ENCODE results near the gene SOX6.

Gene SOX6

DNA sequence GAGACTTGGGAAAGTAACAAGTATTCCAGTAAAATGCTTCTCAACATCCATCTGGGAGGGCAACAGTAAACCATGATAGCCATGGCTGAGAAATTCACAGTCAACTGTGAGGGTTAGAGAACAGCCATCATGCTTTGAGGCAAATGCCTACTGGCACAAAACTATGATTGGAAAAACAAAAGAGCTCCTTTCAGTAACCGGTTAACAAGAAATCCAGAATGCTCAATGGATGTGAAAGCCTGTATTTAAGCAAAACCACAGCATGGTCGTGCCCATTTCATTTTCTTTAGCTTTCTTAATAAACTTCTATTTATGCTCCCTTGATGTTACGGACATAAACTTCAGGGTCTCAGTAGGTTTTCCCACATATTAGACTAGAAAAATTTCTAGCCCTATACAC lies 139.5 kb downstream of the SOX6 start:
- Histone ChIP-seq H3K27ac (no peak overlapping the region), H3K36me3 (no peaks in the 10 kb centered on the region), H3K4me1 (no peaks in the 10 kb centered on the region), H3K9me3 (no peaks in the 10 kb centered on the region), H4K20me1 (no peaks in the 10 kb centered on the region), H3K4me3 (no peak overlapping the region), H3K4me2 (no peak overlapping the region), H3K9ac (no peak overlapping the region), H3K27me3 (no peaks in the 10 kb centered on the region)
- TF ChIP-seq Cebpa-rat (IDR thresholded peaks at IDR 0.05) = no peak

DNA sequence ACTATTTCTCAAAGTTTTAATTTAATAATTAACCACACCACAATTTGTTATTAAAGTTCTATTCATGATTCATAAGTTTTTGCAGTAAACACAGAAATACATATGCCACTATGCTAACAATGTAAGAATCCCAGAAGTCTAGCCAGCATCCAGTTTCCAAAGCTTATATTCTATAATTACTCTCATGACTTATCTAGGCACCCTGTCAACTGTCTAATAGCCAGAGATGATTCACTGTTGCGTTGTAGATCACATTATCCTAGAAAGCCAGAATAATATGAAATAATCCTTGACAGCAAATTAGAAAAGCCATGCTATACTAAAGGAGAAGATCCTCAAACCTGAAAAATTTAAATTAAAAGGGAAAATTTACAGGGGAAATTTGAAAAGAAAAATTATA lies 141.0 kb downstream of the SOX6 start:
- no peaks in the 10 kb centered on the region for H3K36me3 ChIP-seq
- no peak overlapping the region for H3K4me3 ChIP-seq
- no peaks in the 10 kb centered on the region for H3K4me1 ChIP-seq
- H3K27ac ChIP-seq = no peak overlapping the region
- no peak overlapping the region for H3K4me2 ChIP-seq
- no peak overlapping the region for H3K9ac ChIP-seq
- no peaks in the 10 kb centered on the region for H3K27me3 ChIP-seq
- no peaks in the 10 kb centered on the region for H3K9me3 ChIP-seq
- H4K20me1 ChIP-seq = no peaks in the 10 kb centered on the region
- no peak for TF ChIP-seq Cebpa-rat (IDR thresholded peaks at IDR 0.05)

GRCh38 chr11:16211407-16211806 lies 144.9 kb downstream of the SOX6 start:
- Histone ChIP-seq H3K4me1 (no peaks in the 10 kb centered on the region), H3K27ac (no peak overlapping the region), H3K9me3 (no peaks in the 10 kb centered on the region), H3K4me2 (no peak overlapping the region), H3K27me3 (no peaks in the 10 kb centered on the region), H3K36me3 (no peaks in the 10 kb centered on the region), H3K4me3 (no peak overlapping the region), H3K9ac (no peak overlapping the region), H4K20me1 (no peaks in the 10 kb centered on the region)
- TF ChIP-seq Cebpa-rat (IDR thresholded peaks at IDR 0.05) = no peak

DNA sequence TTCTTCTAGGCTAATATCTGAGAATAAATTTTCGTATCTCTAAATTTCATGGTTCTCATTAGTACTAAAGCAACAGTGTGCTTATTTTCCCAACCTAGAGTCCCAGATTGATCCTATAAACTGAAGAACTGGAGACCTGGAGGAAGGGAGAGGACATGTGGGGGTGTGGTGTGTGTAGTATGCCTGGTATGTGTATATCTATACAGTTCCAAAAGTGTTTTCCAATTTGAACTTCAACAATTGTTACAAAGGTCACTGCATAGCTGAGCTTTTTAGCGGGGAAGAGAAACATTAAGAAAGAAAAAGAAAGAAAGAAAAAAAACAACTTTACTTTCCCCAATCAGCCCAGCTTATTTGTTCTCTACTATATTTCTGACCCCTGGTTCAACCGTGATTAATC lies 152.1 kb downstream of the SOX6 start:
- Histone ChIP-seq H3K36me3 (no peaks in the 10 kb centered on the region), H3K27ac (no peak overlapping the region), H4K20me1 (no peaks in the 10 kb centered on the region), H3K4me2 (no peak overlapping the region), H3K4me3 (no peak overlapping the region), H3K9me3 (no peaks in the 10 kb centered on the region), H3K4me1 (no peaks in the 10 kb centered on the region), H3K9ac (no peak overlapping the region), H3K27me3 (no peaks in the 10 kb centered on the region)
- no peak for TF ChIP-seq Cebpa-rat (IDR thresholded peaks at IDR 0.05)

- H3K4me3 ChIP-seq = no peak overlapping the region
- H3K9me3 ChIP-seq = no peaks in the 10 kb centered on the region
- TF ChIP-seq Cebpa-rat (IDR thresholded peaks at IDR 0.05) = no peak
- H3K4me1 ChIP-seq = 0 out of 2 replicates have a peak, but pooled peaks cover 5% of the 10 kb centered on the region
- H3K36me3 ChIP-seq = no peaks in the 10 kb centered on the region
- no peak overlapping the region for H3K9ac ChIP-seq
- no peaks in the 10 kb centered on the region for H3K27me3 ChIP-seq
- H3K27ac ChIP-seq = no peak overlapping the region
- H4K20me1 ChIP-seq = no peaks in the 10 kb centered on the region
- no peak overlapping the region for H3K4me2 ChIP-seq
Observed at GRCh38 chr11:16195651-16196050, 160.7 kb downstream of the SOX6 start.

GRCh38 chr11:16194566-16194965 lies 161.8 kb downstream of the SOX6 start:
- Histone ChIP-seq H3K27me3 (no peaks in the 10 kb centered on the region), H4K20me1 (no peaks in the 10 kb centered on the region), H3K36me3 (no peaks in the 10 kb centered on the region), H3K4me2 (no peak overlapping the region), H3K9ac (no peak overlapping the region), H3K9me3 (no peaks in the 10 kb centered on the region), H3K4me3 (no peak overlapping the region), H3K27ac (no peak overlapping the region), H3K4me1 (0 out of 2 replicates have a peak, but pooled peaks cover 5% of the 10 kb centered on the region)
- TF ChIP-seq Cebpa-rat (IDR thresholded peaks at IDR 0.05) = no peak

DNA sequence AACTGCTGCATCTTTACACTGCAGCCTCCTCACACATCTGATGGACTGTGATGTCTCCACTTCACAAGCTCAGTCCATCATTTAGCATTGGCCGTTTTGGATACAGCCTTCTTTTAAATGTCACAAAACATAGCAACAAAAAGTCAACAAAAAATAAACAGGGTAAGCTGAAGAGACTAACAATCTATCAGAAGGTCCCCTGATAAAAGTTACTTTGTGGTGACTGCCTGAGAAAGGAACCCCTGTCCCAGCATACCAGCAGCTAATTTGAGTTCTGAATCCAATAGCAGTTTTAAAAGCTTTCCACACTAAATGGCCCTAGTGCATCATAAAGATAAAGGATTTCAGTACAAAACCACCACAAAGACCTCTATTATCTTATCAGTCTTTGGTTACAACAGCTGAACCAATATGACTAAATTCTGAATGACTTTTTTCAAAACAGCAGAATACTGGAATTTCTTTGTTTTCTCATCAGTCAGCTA lies 162.4 kb downstream of the SOX6 start:
- H3K4me2 ChIP-seq = no peak overlapping the region
- H3K9ac ChIP-seq = no peak overlapping the region
- H3K36me3 ChIP-seq = no peaks in the 10 kb centered on the region
- TF ChIP-seq Cebpa-rat (IDR thresholded peaks at IDR 0.05) = no peak
- H3K27me3 ChIP-seq = no peaks in the 10 kb centered on the region
- H3K9me3 ChIP-seq = no peaks in the 10 kb centered on the region
- H4K20me1 ChIP-seq = no peaks in the 10 kb centered on the region
- 0 out of 2 replicates have a peak, but pooled peaks cover 5% of the 10 kb centered on the region for H3K4me1 ChIP-seq
- no peak overlapping the region for H3K27ac ChIP-seq
- H3K4me3 ChIP-seq = no peak overlapping the region

DNA sequence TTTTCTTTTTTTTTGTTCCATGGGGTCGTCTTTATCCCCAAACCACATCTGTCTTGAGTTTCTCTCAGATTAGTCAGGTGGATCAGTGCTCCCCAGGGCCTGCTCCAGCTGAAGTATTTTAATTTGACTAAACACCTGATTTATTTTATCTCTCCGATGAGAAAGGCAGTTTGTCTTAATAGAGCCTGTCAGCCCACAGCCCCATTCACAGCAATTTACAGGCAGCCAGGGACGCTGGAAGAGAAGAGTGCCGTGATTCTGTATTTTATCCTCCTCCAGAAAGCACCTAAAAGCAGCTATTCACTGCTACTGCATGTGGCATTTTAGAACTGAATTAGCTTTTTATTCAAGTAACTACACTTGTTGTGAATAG lies 164.5 kb downstream of the SOX6 start:
- Histone ChIP-seq H3K36me3 (no peaks in the 10 kb centered on the region), H3K4me3 (no peak overlapping the region), H3K27ac (no peak overlapping the region), H3K4me1 (0 out of 2 replicates have a peak, but pooled peaks cover 5% of the 10 kb centered on the region), H3K9me3 (no peaks in the 10 kb centered on the region), H3K9ac (no peak overlapping the region), H3K27me3 (no peaks in the 10 kb centered on the region), H3K4me2 (no peak overlapping the region), H4K20me1 (no peaks in the 10 kb centered on the region)
- TF ChIP-seq Cebpa-rat (IDR thresholded peaks at IDR 0.05) = no peak

DNA sequence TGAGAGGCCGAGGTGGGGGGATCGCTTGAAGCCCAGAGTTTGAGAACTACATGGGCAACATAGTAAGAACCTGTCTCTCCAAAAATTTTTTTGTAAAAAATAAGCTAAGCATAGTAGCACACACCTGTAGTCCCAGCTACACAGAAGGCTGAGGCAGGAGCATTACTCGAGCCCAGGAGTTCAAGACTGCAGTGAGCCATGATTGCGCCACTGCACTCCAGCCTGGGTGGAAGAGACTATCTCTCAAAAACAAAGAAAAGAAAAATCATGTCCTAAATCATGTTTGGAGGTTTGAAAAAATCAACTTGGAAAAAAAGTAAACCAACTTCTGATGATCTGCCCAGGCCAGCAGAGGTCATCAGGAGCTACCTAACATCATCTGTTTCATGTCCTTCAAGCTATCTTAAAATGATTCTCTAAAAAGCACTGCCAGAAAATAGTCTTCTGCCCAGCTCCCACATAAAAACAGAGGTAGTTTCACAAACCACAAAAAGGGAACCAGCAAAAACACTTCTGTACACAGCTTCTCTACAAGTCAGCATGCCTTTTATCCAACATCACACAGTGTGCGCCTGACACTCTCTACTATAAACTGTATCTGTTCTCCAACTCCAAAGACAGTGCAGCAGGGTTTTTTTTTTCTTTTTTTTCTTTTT lies 165.0 kb downstream of the SOX6 start:
- no peak overlapping the region for H3K4me2 ChIP-seq
- no peaks in the 10 kb centered on the region for H3K36me3 ChIP-seq
- H3K9ac ChIP-seq = no peak overlapping the region
- no peaks in the 10 kb centered on the region for H3K27me3 ChIP-seq
- no peaks in the 10 kb centered on the region for H3K9me3 ChIP-seq
- H3K27ac ChIP-seq = no peak overlapping the region
- no peak for TF ChIP-seq Cebpa-rat (IDR thresholded peaks at IDR 0.05)
- no peak overlapping the region for H3K4me3 ChIP-seq
- 0 out of 2 replicates have a peak, but pooled peaks cover 5% of the 10 kb centered on the region for H3K4me1 ChIP-seq
- no peaks in the 10 kb centered on the region for H4K20me1 ChIP-seq

DNA sequence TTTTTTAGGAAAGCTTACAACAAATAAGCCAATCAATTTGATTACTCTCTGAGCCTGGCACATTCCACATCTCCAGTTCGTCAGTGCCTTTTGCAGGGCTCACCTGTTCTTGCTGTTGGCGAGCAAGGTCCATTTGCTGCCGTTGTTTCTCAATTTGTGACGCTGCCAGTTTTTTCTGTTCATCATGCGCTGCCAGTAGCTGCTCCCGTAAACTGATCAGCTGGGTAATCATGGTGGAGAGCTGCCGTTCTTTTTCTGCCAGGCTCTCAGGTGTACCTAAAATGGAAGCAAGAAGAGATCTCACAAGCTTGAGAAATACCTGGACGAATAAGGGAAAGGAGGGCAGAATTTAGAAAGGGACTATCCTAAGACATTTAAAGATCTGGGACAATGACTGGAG lies 169.7 kb downstream of the SOX6 start:
- H3K27me3 ChIP-seq = no peaks in the 10 kb centered on the region
- no peak overlapping the region for H3K27ac ChIP-seq
- no peaks in the 10 kb centered on the region for H3K36me3 ChIP-seq
- H3K9me3 ChIP-seq = no peaks in the 10 kb centered on the region
- H3K4me2 ChIP-seq = no peak overlapping the region
- H3K4me3 ChIP-seq = no peak overlapping the region
- H3K4me1 ChIP-seq = 0 out of 2 replicates have a peak, but pooled peaks cover 2% of the 10 kb centered on the region
- TF ChIP-seq Cebpa-rat (IDR thresholded peaks at IDR 0.05) = no peak
- H4K20me1 ChIP-seq = no peaks in the 10 kb centered on the region
- no peak overlapping the region for H3K9ac ChIP-seq

GRCh38 chr11:16185042-16185441 lies 171.3 kb downstream of the SOX6 start:
- H3K4me2 ChIP-seq = no peak overlapping the region
- H4K20me1 ChIP-seq = no peaks in the 10 kb centered on the region
- H3K9me3 ChIP-seq = no peaks in the 10 kb centered on the region
- H3K36me3 ChIP-seq = no peaks in the 10 kb centered on the region
- no peak overlapping the region for H3K9ac ChIP-seq
- no peaks in the 10 kb centered on the region for H3K4me1 ChIP-seq
- H3K4me3 ChIP-seq = no peak overlapping the region
- no peaks in the 10 kb centered on the region for H3K27me3 ChIP-seq
- TF ChIP-seq Cebpa-rat (IDR thresholded peaks at IDR 0.05) = no peak
- H3K27ac ChIP-seq = no peak overlapping the region

Data from BLaER1 (cell line).